Kidney (tissue), 14 donors: ENCODE results near the gene CCDC78. TPM values are rescaled to one million over a fixed set of nuclear protein-coding genes. Genes with fewer than 3 reads are reported as not detected.

Experiments used
- DNase-seq, 5 donors: peaks; one replicate each; pipeline ENCODE4 v3.0.0-alpha.2; 2013 to 2020
- FAIRE-seq: peaks from 2 replicates; lab custom pipeline; 2012; peaks lifted over from hg19 to GRCh38; lab: Jason Lieb, UNC
- H3K27ac ChIP-seq, 2 donors: one replicate each; pipeline ENCODE4 v1.7.0; 2013; ENCODE audit warnings: low read depth in 2 of 2, low read length in 2 of 2, inconsistent platforms in 1 of 2
- H3K27me3 ChIP-seq: one replicate; pipeline ENCODE4 v1.7.1; 2013; ENCODE audit warnings: low read length, inconsistent platforms; ENCODE audit not compliant: control insufficient read depth, insufficient read depth
- H3K36me3 ChIP-seq, 3 donors: one replicate each; pipeline versions ENCODE4 v1.7.0 to v1.7.1; 2013; ENCODE audit warnings: low read length in 3 of 3, control low read depth in 1 of 3, inconsistent platforms in 1 of 3; ENCODE audit not compliant: insufficient read depth in 3 of 3, control insufficient read depth in 2 of 3
- H3K4me1 ChIP-seq, 3 donors: one replicate each; pipeline versions ENCODE4 v1.7.0 to v1.7.1; 2013; ENCODE audit warnings: low read length in 3 of 3, inconsistent platforms in 1 of 3, low read depth in 1 of 3; ENCODE audit not compliant: control insufficient read depth in 2 of 3, insufficient read depth in 2 of 3
- H3K4me3 ChIP-seq, 3 donors: one replicate each; pipeline versions ENCODE4 v1.7.0 to v1.8.1; 2013; ENCODE audit warnings: low read length in 3 of 3, control low read depth in 1 of 3, inconsistent platforms in 1 of 3
- H3K9ac ChIP-seq, 3 donors: one replicate each; pipeline versions ENCODE4 v1.7.0 to v1.7.1; 2013; ENCODE audit warnings: low read length in 3 of 3, control low read depth in 1 of 3, inconsistent platforms in 1 of 3
- H3K9me3 ChIP-seq, 3 donors: one replicate each; pipeline versions ENCODE4 v1.7.0 to v1.7.1; 2013; ENCODE audit warnings: low read length in 3 of 3, control low read depth in 1 of 3, inconsistent platforms in 1 of 3; ENCODE audit not compliant: control insufficient read depth in 2 of 3, insufficient read depth in 1 of 3
- CTCF ChIP-seq: IDR thresholded peaks from 3 replicates; pipeline ENCODE4 v1.5.1; 2012; ENCODE audit warnings: mild to moderate bottlenecking, moderate library complexity, borderline replicate concordance; ENCODE audit not compliant: insufficient read depth; ENCODE audit errors: extremely low read depth
- intact Hi-C: fragments of 100-400 bp; cut with DNase I; formaldehyde crosslinking; loops from one replicate; pipeline ENCODE4 v1.11.1; 2022
- polyA plus RNA-seq: library from polyadenylated mRNA; stranded (reverse); fragments of 350-450 nt; fragmentation: Illumina TruSeq; extraction: RNeasy Lipid Tissue Mini Kit (QIAGEN cat#74804); gene quantifications from one replicate; pipeline ENCODE4 v1.2.3, GENCODE V29; 2014; ENCODE audit warnings: low read depth, low replicate concordance; ENCODE audit not compliant: insufficient read depth
- total RNA-seq: library from RNA; stranded (reverse); fragmentation: NEBNext Ultra II Directional; extraction: Animal tissue kit (Norgen Biotek cat#: 25700); gene quantifications from one replicate; pipeline ENCODE4 v1.2.1, GENCODE V29; 2021
- donor health status: control.
- donor health status: control.
- donor health status: control.
- donor health status: control.
- donor health status: control.
- donor health status: DM: yes; HTN: yes; CAD: no.
- donor health status: Normal renal cell carcinoma (clear cell type).

Gene CCDC78
- total and polyA plus RNA-seq, 2 donors from 2014 or later: 1.3 to 2.6 TPM

GRCh38 chr16:716768-717325 is 9.4 kb downstream of the CCDC78 start:
- Histone ChIP-seq H3K27ac (no peak overlapping the region), H3K4me1 (peaks cover 0 to 37% (median 4%) of the 10 kb centered on the region in 3 donors), H3K9ac (no peak overlapping the region), H3K36me3 (no peaks in the 10 kb centered on the region), H3K27me3 (no peaks in the 10 kb centered on the region), H3K4me3 (no peak overlapping the region), H3K9me3 (no peaks in the 10 kb centered on the region)
- TF ChIP-seq CTCF: no peak
- DNase-seq (no peak), FAIRE-seq (no peak)
- intact Hi-C loops: no loop called here

- FAIRE-seq: no peak
- no peak overlapping the region for H3K27ac ChIP-seq
Measured at GRCh38 chr16:716200-716568, 10.1 kb downstream of the CCDC78 start.

GRCh38 chr16:715477-716199 is 10.6 kb downstream of the CCDC78 start:
- TF ChIP-seq CTCF: peak; percentile 17
- no peaks in the 10 kb centered on the region for H3K27me3 ChIP-seq
- DNase-seq (peak in 2 of 5 donors; percentile 32 to 37), FAIRE-seq (no peak)
- peak overlapping the region in 1 of 3 donors; percentile 44 for H3K4me3 ChIP-seq
- no peaks in the 10 kb centered on the region for H3K9me3 ChIP-seq
- no peak overlapping the region for H3K27ac ChIP-seq
- H3K4me1 ChIP-seq: peaks cover 0 to 33% (median 4%) of the 10 kb centered on the region in 3 donors
- H3K36me3 ChIP-seq: no peaks in the 10 kb centered on the region
- intact Hi-C loops: no loop called here
- no peak overlapping the region for H3K9ac ChIP-seq

More at GRCh38 chr16:716200-716568, 10.1 kb downstream of the CCDC78 start:
- DNase-seq: peak in 3 of 5 donors; percentile 58 to 66 (median 59)
- peaks cover 0 to 34% (median 4%) of the 10 kb centered on the region in 3 donors for H3K4me1 ChIP-seq
- peak overlapping the region in 1 of 3 donors; percentile 41 for H3K4me3 ChIP-seq
- H3K9me3 ChIP-seq: no peaks in the 10 kb centered on the region
- no peak for TF ChIP-seq CTCF
- intact Hi-C loops: no loop called here
- no peaks in the 10 kb centered on the region for H3K36me3 ChIP-seq
- no peak overlapping the region for H3K9ac ChIP-seq
- H3K27me3 ChIP-seq: no peaks in the 10 kb centered on the region
